GM23338 (cell line): ENCODE data around the gene RFC5. TPM values are rescaled to one million over a fixed set of nuclear protein-coding genes. Genes with fewer than 3 reads are reported as not detected.

ENCODE experiments used
- ATAC-seq: fragments of 200-7000 bp; cut with Tn5 transposase; 3 replicates; pipeline ENCODE4 v1.9.1; 2020
- DNase-seq: peaks from one replicate; pipeline ENCODE4 v3.0.0-alpha.2; 2015; ENCODE audit warnings: low spot score
- H2AFZ ChIP-seq: fragments of 200-600 bp; sonication (generic); 2 replicates; pipeline ENCODE4 v1.8.0; 2016; ENCODE audit warnings: antibody characterized with exemption, mild to moderate bottlenecking, moderate library complexity
- H3F3A ChIP-seq: fragments of 200-600 bp; sonication (generic); replicated peaks from 2 replicates; pipeline ENCODE4 v1.8.0; 2017; ENCODE audit warnings: antibody characterized with exemption, mixed run types, low read depth
- H3K27ac ChIP-seq: fragments of 200-600 bp; sonication (generic); 2 replicates; pipeline ENCODE4 v1.6.1; 2016; ENCODE audit warnings: low read depth
- H3K27me3 ChIP-seq: fragments of 200-600 bp; sonication (generic); 2 replicates; pipeline ENCODE4 v1.8.0; 2016; ENCODE audit warnings: mild to moderate bottlenecking, mixed run types, moderate library complexity; ENCODE audit not compliant: insufficient read depth
- H3K36me3 ChIP-seq: fragments of 200-600 bp; sonication (generic); 2 replicates; pipeline ENCODE4 v1.8.0; 2016; ENCODE audit warnings: mild to moderate bottlenecking; ENCODE audit not compliant: insufficient read depth
- H3K4me1 ChIP-seq: fragments of 200-600 bp; sonication (generic); 2 replicates; pipeline ENCODE4 v1.8.0; 2016; ENCODE audit warnings: mild to moderate bottlenecking, moderate library complexity; ENCODE audit not compliant: insufficient read depth
- H3K4me2 ChIP-seq: fragments of 200-600 bp; sonication (generic); 2 replicates; pipeline ENCODE4 v1.7.1; 2017; ENCODE audit warnings: mixed run types
- H3K4me3 ChIP-seq: fragments of 200-600 bp; sonication (generic); 2 replicates; pipeline ENCODE4 v1.6.1; 2016; ENCODE audit warnings: mixed run types
- H3K79me2 ChIP-seq: fragments of 200-600 bp; sonication (generic); replicated peaks from 2 replicates; pipeline ENCODE4 v1.8.0; 2017; ENCODE audit warnings: mild to moderate bottlenecking; ENCODE audit not compliant: insufficient read depth
- H3K9me2 ChIP-seq: fragments of 200-600 bp; sonication (generic); 2 replicates; pipeline ENCODE4 v1.8.0; 2017; ENCODE audit not compliant: insufficient read depth
- H4K20me1 ChIP-seq: fragments of 200-600 bp; sonication (generic); replicated peaks from 2 replicates; pipeline ENCODE4 v1.8.0; 2017; ENCODE audit warnings: mild to moderate bottlenecking; ENCODE audit not compliant: insufficient read depth
- H3K27ac Mint-ChIP-seq: 2 replicates; pipeline ENCODE4 v1.8.0; 2020; ENCODE audit warnings: inconsistent platforms, mild to moderate bottlenecking, moderate library complexity, mixed read lengths
- H3K27me3 Mint-ChIP-seq: 3 replicates; pipeline ENCODE4 v1.8.0; 2022; ENCODE audit warnings: low read depth, mild to moderate bottlenecking, moderate library complexity, mixed read lengths, inconsistent platforms; ENCODE audit not compliant: insufficient read depth, poor library complexity
- H3K36me3 Mint-ChIP-seq: 3 replicates; pipeline ENCODE4 v1.8.0; 2021; ENCODE audit warnings: low read depth, mild to moderate bottlenecking, inconsistent platforms, moderate library complexity, mixed read lengths
- H3K4me1 Mint-ChIP-seq: 3 replicates; pipeline ENCODE4 v1.8.0; 2020; ENCODE audit warnings: mild to moderate bottlenecking, inconsistent platforms, mixed read lengths
- H3K4me3 Mint-ChIP-seq: 3 replicates; pipeline ENCODE4 v1.8.0; 2021; ENCODE audit warnings: moderate library complexity, mild to moderate bottlenecking, inconsistent platforms, mixed read lengths
- H3K9me3 Mint-ChIP-seq: 3 replicates; pipeline ENCODE4 v1.8.0; 2020; ENCODE audit warnings: moderate library complexity, mild to moderate bottlenecking, inconsistent platforms, mixed read lengths
- CREB1 ChIP-seq: fragments of 250-450 bp; sonication (Bioruptor Pico); IDR thresholded peaks from 2 replicates; pipeline ENCODE4 v1.5.0; 2020; ENCODE audit warnings: low read depth, mild to moderate bottlenecking, moderate library complexity
- EZH2 ChIP-seq: fragments of 200-600 bp; sonication (generic); IDR thresholded peaks from one replicate; pipeline ENCODE4 v1.8.0; 2017; ENCODE audit warnings: antibody characterized with exemption, mild to moderate bottlenecking, low read depth; ENCODE audit not compliant: unreplicated experiment
- EZH2phosphoT487 ChIP-seq: fragments of 200-600 bp; sonication (generic); IDR thresholded peaks from one replicate; pipeline ENCODE4 v1.8.1; 2018; ENCODE audit warnings: antibody characterized with exemption; ENCODE audit not compliant: unreplicated experiment
- JUNB ChIP-seq: IDR thresholded peaks from one replicate; pipeline ENCODE4 v1.6.1; 2016; ENCODE audit warnings: antibody characterized with exemption; ENCODE audit not compliant: unreplicated experiment
- NANOG ChIP-seq: IDR thresholded peaks from 2 replicates; pipeline ENCODE4 v1.6.1; 2016; ENCODE audit warnings: antibody characterized with exemption, borderline replicate concordance
- POLR2AphosphoS5 ChIP-seq: IDR thresholded peaks from 2 replicates; pipeline ENCODE4 v1.6.1; 2016; ENCODE audit warnings: antibody characterized with exemption, low read depth
- STAT1 ChIP-seq: IDR thresholded peaks from one replicate; pipeline ENCODE4 v1.6.1; 2016; ENCODE audit warnings: antibody characterized with exemption; ENCODE audit not compliant: unreplicated experiment
- ZNF114 ChIP-seq: fragments of 250-450 bp; sonication (Bioruptor Pico); IDR thresholded peaks from 2 replicates; pipeline ENCODE4 v1.5.0; 2020; ENCODE audit warnings: mild to moderate bottlenecking, moderate library complexity
- ZNF331 ChIP-seq: fragments of 250-450 bp; sonication (Bioruptor Pico); IDR thresholded peaks from 2 replicates; pipeline ENCODE4 v1.5.0; 2020; ENCODE audit warnings: low read depth, mild to moderate bottlenecking, moderate library complexity
- polyA plus RNA-seq: library from polyadenylated mRNA; unstranded; fragments of >200 nt; fragmentation: Nextera tagmentation; extraction: Ambion mirVana; gene quantifications from 2 replicates; pipeline ENCODE4 v1.2.1, GENCODE V29; 2016
- total RNA-seq: library from RNA; depleted of rRNA; stranded (reverse); fragments of >200 nt; shearing (Covaris generic); gene quantifications from 2 replicates; pipeline ENCODE4 v1.2.3, GENCODE V29; 2014
- TF ChIP-seq, protein P1 (sequence below): IDR thresholded peaks from one replicate; pipeline ENCODE4 v1.6.1; 2018; ENCODE audit warnings: antibody characterized with exemption; ENCODE audit not compliant: unreplicated experiment
- TF ChIP-seq, protein P2 (sequence below): fragments of 250-450 bp; sonication (Bioruptor Pico); IDR thresholded peaks from 2 replicates; pipeline ENCODE4 v1.5.0; 2020; ENCODE audit warnings: mild to moderate bottlenecking, moderate library complexity
- TF ChIP-seq, protein P3 (sequence below): IDR thresholded peaks from 2 replicates; pipeline ENCODE4 v1.6.1; 2016; ENCODE audit warnings: antibody characterized with exemption

Gene RFC5
- total and polyA plus RNA-seq, 2 experiments from 2014 or later, result 35.0 to 53.2 TPM

DNA sequence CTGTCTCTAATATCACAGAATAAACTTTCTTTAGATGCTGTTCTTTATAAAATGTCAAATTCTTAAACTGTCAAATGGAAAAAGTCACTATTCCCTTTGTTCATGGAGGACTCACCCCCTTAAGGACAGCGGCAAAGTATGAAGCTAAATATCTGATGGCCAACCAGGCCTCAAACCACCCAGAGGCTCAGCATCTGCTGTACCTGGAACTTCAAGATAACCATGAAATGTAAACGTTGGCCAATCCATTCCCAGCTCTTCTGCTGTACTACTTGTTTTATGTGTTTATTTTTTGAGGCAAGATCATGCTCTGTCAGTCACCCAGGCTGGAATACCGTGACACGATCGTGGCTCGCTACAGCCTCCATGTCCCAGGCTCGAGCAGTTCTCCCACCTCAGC, 15.7 kb downstream of the RFC5 start:
- H3K36me3 ChIP-seq, result peaks cover 56% of the 10 kb centered on the region
- Mint-ChIP-seq H3K36me3 (peaks cover 93% of the 10 kb centered on the region), H3K4me3 (no peak overlapping the region), H3K9me3 (no peaks in the 10 kb centered on the region), H3K4me1 (peaks cover 5% of the 10 kb centered on the region; the same call in 1 of the 3 replicates), H3K27me3 (peaks cover 2% of the 10 kb centered on the region), H3K27ac (no peak overlapping the region)
- H3K9me2 ChIP-seq, result no peaks in the 10 kb centered on the region
- H3K4me2 ChIP-seq, result no peak overlapping the region
- H3K27ac ChIP-seq, result no peak overlapping the region
- ATAC-seq (no peak), DNase-seq (no peak)
- no peaks in the 10 kb centered on the region for H3K27me3 ChIP-seq
- peaks cover 18% of the 10 kb centered on the region for H3F3A ChIP-seq
- no peak for TF ChIP-seq JUNB
- H4K20me1 ChIP-seq, result peaks cover 12% of the 10 kb centered on the region
- H3K4me3 ChIP-seq, result no peak overlapping the region
- no peaks in the 10 kb centered on the region for H3K4me1 ChIP-seq
- no peak overlapping the region for H2AFZ ChIP-seq
- no peaks in the 10 kb centered on the region for H3K79me2 ChIP-seq

DNA sequence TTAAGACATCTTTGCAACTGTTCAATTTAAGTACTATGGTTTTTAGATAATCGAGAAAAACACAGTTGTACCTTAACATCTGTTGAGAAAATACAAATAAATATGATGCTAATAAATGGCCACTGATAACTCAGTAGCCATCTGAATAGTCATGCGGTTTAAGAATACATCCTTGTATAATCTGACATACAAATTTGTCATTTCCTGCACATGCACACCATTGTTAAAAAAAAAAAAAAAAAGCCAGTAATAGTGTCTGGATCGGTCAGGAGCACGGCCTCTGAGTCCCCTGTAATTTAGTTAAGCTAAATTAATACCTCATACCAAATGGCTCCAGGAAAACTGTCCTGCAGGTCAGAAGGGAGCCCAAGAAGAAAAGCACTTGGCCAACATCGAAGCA, 16.8 kb downstream of the RFC5 start:
- no peaks in the 10 kb centered on the region for H3K27me3 ChIP-seq
- peaks cover 9% of the 10 kb centered on the region; the same call in 2 of the 3 replicates for H3K4me1 Mint-ChIP-seq
- H3F3A ChIP-seq, result peaks cover 23% of the 10 kb centered on the region
- peaks cover 12% of the 10 kb centered on the region for H4K20me1 ChIP-seq
- H3K36me3 ChIP-seq, result peaks cover 61% of the 10 kb centered on the region
- peaks cover 91% of the 10 kb centered on the region for H3K36me3 Mint-ChIP-seq
- no peaks in the 10 kb centered on the region for H3K9me3 Mint-ChIP-seq
- no peaks in the 10 kb centered on the region for H3K9me2 ChIP-seq
- no peaks in the 10 kb centered on the region for H3K79me2 ChIP-seq
- no peaks in the 10 kb centered on the region for H3K27me3 Mint-ChIP-seq
- H3K4me3 ChIP-seq, result no peak overlapping the region
- no peak overlapping the region for H3K4me2 ChIP-seq
- H2AFZ ChIP-seq, result no peak overlapping the region
- H3K27ac Mint-ChIP-seq, result no peak overlapping the region; the same call in 1 of the 2 replicates
- H3K27ac ChIP-seq, result peak overlapping the region; percentile 52; the same call in 1 of the 2 replicates
- H3K4me1 ChIP-seq, result no peaks in the 10 kb centered on the region
- DNase-seq (no peak), ATAC-seq (no peak)
- H3K4me3 Mint-ChIP-seq, result no peak overlapping the region
- TF ChIP-seq, protein P1, sequence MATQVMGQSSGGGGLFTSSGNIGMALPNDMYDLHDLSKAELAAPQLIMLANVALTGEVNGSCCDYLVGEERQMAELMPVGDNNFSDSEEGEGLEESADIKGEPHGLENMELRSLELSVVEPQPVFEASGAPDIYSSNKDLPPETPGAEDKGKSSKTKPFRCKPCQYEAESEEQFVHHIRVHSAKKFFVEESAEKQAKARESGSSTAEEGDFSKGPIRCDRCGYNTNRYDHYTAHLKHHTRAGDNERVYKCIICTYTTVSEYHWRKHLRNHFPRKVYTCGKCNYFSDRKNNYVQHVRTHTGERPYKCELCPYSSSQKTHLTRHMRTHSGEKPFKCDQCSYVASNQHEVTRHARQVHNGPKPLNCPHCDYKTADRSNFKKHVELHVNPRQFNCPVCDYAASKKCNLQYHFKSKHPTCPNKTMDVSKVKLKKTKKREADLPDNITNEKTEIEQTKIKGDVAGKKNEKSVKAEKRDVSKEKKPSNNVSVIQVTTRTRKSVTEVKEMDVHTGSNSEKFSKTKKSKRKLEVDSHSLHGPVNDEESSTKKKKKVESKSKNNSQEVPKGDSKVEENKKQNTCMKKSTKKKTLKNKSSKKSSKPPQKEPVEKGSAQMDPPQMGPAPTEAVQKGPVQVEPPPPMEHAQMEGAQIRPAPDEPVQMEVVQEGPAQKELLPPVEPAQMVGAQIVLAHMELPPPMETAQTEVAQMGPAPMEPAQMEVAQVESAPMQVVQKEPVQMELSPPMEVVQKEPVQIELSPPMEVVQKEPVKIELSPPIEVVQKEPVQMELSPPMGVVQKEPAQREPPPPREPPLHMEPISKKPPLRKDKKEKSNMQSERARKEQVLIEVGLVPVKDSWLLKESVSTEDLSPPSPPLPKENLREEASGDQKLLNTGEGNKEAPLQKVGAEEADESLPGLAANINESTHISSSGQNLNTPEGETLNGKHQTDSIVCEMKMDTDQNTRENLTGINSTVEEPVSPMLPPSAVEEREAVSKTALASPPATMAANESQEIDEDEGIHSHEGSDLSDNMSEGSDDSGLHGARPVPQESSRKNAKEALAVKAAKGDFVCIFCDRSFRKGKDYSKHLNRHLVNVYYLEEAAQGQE, result no peak
- TF ChIP-seq, protein P2, sequence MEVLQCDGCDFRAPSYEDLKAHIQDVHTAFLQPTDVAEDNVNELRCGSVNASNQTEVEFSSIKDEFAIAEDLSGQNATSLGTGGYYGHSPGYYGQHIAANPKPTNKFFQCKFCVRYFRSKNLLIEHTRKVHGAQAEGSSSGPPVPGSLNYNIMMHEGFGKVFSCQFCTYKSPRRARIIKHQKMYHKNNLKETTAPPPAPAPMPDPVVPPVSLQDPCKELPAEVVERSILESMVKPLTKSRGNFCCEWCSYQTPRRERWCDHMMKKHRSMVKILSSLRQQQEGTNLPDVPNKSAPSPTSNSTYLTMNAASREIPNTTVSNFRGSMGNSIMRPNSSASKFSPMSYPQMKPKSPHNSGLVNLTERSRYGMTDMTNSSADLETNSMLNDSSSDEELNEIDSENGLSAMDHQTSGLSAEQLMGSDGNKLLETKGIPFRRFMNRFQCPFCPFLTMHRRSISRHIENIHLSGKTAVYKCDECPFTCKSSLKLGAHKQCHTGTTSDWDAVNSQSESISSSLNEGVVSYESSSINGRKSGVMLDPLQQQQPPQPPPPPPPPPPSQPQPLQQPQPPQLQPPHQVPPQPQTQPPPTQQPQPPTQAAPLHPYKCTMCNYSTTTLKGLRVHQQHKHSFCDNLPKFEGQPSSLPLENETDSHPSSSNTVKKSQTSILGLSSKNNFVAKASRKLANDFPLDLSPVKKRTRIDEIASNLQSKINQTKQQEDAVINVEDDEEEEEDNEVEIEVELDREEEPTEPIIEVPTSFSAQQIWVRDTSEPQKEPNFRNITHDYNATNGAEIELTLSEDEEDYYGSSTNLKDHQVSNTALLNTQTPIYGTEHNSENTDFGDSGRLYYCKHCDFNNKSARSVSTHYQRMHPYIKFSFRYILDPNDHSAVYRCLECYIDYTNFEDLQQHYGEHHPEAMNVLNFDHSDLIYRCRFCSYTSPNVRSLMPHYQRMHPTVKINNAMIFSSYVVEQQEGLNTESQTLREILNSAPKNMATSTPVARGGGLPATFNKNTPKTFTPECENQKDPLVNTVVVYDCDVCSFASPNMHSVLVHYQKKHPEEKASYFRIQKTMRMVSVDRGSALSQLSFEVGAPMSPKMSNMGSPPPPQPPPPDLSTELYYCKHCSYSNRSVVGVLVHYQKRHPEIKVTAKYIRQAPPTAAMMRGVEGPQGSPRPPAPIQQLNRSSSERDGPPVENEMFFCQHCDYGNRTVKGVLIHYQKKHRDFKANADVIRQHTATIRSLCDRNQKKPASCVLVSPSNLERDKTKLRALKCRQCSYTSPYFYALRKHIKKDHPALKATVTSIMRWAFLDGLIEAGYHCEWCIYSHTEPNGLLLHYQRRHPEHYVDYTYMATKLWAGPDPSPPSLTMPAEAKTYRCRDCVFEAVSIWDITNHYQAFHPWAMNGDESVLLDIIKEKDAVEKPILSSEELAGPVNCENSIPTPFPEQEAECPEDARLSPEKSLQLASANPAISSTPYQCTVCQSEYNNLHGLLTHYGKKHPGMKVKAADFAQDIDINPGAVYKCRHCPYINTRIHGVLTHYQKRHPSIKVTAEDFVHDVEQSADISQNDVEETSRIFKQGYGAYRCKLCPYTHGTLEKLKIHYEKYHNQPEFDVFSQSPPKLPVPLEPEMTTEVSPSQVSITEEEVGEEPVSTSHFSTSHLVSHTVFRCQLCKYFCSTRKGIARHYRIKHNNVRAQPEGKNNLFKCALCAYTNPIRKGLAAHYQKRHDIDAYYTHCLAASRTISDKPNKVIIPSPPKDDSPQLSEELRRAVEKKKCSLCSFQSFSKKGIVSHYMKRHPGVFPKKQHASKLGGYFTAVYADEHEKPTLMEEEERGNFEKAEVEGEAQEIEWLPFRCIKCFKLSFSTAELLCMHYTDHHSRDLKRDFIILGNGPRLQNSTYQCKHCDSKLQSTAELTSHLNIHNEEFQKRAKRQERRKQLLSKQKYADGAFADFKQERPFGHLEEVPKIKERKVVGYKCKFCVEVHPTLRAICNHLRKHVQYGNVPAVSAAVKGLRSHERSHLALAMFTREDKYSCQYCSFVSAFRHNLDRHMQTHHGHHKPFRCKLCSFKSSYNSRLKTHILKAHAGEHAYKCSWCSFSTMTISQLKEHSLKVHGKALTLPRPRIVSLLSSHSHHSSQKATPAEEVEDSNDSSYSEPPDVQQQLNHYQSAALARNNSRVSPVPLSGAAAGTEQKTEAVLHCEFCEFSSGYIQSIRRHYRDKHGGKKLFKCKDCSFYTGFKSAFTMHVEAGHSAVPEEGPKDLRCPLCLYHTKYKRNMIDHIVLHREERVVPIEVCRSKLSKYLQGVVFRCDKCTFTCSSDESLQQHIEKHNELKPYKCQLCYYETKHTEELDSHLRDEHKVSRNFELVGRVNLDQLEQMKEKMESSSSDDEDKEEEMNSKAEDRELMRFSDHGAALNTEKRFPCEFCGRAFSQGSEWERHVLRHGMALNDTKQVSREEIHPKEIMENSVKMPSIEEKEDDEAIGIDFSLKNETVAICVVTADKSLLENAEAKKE (CRISPR knock-in tag), result no peak
- TF ChIP-seq EZH2phosphoT487 (no peak), POLR2AphosphoS5 (no peak), ZNF331 (CRISPR knock-in tag) (no peak), CREB1 (CRISPR knock-in tag) (no peak), NANOG (no peak), STAT1 (no peak), JUNB (no peak), ZNF114 (CRISPR knock-in tag) (no peak), EZH2 (no peak)
- TF ChIP-seq, protein P3, sequence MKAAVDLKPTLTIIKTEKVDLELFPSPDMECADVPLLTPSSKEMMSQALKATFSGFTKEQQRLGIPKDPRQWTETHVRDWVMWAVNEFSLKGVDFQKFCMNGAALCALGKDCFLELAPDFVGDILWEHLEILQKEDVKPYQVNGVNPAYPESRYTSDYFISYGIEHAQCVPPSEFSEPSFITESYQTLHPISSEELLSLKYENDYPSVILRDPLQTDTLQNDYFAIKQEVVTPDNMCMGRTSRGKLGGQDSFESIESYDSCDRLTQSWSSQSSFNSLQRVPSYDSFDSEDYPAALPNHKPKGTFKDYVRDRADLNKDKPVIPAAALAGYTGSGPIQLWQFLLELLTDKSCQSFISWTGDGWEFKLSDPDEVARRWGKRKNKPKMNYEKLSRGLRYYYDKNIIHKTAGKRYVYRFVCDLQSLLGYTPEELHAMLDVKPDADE, result no peak
